H1 (cell line): ENCODE results near the gene KIF26B. TPM values are rescaled to one million over a fixed set of nuclear protein-coding genes. Genes with fewer than 3 reads are reported as not detected.

Experiments
- CHD7 ChIP-seq: fragments of 300-600 bp; sonication (generic); IDR thresholded peaks from 2 replicates; pipeline ENCODE4 v1.7.1; 2012; ENCODE audit warnings: low read length, moderate library complexity, mild to moderate bottlenecking, inconsistent platforms; ENCODE audit not compliant: insufficient replicate concordance
- EZH2 ChIP-seq: fragments of 200-600 bp; sonication (generic); IDR thresholded peaks from 2 replicates; pipeline ENCODE4 v1.7.1; 2012; ENCODE audit warnings: low read depth, mild to moderate bottlenecking, moderate library complexity, low read length, inconsistent platforms; ENCODE audit not compliant: severe bottlenecking
- KDM4A ChIP-seq: IDR thresholded peaks from one replicate; pipeline ENCODE4 v1.7.1; 2012; ENCODE audit warnings: low read depth, mild to moderate bottlenecking, moderate library complexity, low read length, inconsistent platforms; ENCODE audit not compliant: severe bottlenecking
- polyA plus RNA-seq, 7 experiments: library from polyadenylated mRNA; depleted of rRNA in 3 of 7; stranded (reverse) in 5 of 7; unstranded in 2 of 7; fragments of >200 nt in 5 of 7; fragments of 200-250 nt in 2 of 7; gene quantifications; 1 replicate in 5 of 7; 2 replicates in 1 of 7; 4 replicates in 1 of 7; pipeline versions ENCODE4 v1.2.1 to v1.2.3, GENCODE V29; 2011 to 2013; ENCODE audit warnings: missing spikeins in 2 of 7, mixed read lengths in 2 of 7
- total RNA-seq: library from RNA; stranded (reverse); fragmentation: NEBNext Ultra II Directional; extraction: Animal tissue kit (Norgen Biotek cat#: 25700); gene quantifications from 2 replicates; pipeline ENCODE4 v1.2.1, GENCODE V29; 2021

KIF26B gene
- total and polyA plus RNA-seq, 2 of the 8 experiments (the other 6 are each of a cell fraction or from before 2014, with no cell fraction given) = 0.06 to 0.28 TPM

- no peak for TF ChIP-seq KDM4A
- no peak for TF ChIP-seq CHD7
- TF ChIP-seq EZH2 = no peak
These were observed 531.2 kb downstream of the KIF26B start (continued) for GRCh38 chr1:245686006-245686405.
